ENCODE measurements around the gene BTC.

BTC gene

GRCh38 chr4:74790652-74791051, 3.7 kb downstream of the BTC start:
- no peak for DNase-seq (ENCODE audit: low read depth)
- no peak overlapping the region for H3K4me3 ChIP-seq (ENCODE audit: low read depth, low read length)
- TF ChIP-seq CTCF (IDR thresholded peaks at IDR 0.05; ENCODE audit: insufficient read depth, low read depth, low read length, missing control alignments), result no peak

- no peak overlapping the region for H3K4me3 ChIP-seq (ENCODE audit: low read depth, low read length)
- DNase-seq (ENCODE audit: low read depth), result no peak
- TF ChIP-seq CTCF (IDR thresholded peaks at IDR 0.05; ENCODE audit: insufficient read depth, low read depth, low read length, missing control alignments), result no peak
Observed at GRCh38 chr4:74789518-74789917, 4.8 kb downstream of the BTC start.

DNA sequence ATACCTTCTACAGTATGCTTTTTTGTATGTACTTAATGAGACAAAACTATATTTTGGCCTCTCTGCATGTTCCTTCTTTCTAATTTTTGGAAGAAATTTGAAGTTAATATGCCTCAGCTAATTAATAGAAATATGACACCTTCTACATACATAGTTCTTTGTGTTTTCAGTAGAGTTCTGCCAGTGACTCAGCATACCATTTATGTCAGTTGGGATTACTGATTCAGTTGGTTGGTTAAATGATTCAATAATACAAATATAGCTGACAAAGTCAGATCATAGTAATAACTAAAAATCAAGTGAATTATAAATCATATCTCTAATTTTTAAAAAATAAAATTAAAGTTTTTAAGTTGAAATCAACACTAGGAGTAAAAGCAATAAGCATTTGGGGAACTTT, 16.8 kb downstream of the BTC start:
- H3K4me3 ChIP-seq (ENCODE audit: low read depth, low read length), result no peak overlapping the region
- no peak for TF ChIP-seq CTCF (IDR thresholded peaks at IDR 0.05; ENCODE audit: insufficient read depth, low read depth, low read length, missing control alignments)
- DNase-seq (ENCODE audit: low read depth), result no peak

DNA sequence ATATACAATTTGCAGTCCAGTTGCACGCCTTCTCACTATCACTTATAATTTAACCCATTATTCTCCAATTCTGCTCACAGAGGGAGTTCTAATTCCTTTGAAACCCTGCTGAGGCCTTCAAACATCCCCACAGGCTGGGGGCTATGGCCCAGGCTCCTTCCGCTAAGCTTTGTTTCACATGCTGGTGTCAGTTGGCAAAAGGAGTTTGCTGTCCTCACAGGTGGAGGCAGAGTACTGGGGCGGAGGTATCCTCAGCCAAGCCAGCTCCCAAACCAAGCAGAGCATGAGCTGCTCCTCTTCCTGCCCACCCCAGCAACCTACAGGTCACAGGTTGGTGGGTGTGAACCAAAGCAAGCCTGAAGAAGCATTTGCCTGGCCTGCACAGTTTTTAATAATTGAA, 21.5 kb downstream of the BTC start:
- DNase-seq (ENCODE audit: low read depth), result no peak
- TF ChIP-seq CTCF (IDR thresholded peaks at IDR 0.05; ENCODE audit: insufficient read depth, low read depth, low read length, missing control alignments), result no peak
- H3K4me3 ChIP-seq (ENCODE audit: low read depth, low read length), result no peak overlapping the region

DNA sequence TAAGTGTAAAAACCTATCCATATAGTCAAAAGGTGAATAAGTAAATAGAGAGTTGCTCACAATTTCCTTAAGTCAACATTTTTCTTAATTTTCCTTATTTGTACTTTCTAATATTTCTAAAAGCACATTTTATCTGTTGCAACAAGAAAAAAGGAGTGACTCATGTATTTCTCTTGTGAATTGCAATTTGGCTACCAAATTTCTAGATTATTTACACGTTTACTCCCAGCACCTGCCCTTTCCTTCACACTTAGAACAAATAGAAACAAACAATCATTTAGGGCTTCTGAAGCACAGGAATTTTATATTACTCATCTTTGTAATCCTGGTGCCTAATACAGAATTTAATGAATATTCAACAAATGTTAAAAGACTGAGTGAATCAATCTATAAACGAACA, 22.2 kb downstream of the BTC start:
- DNase-seq (ENCODE audit: low read depth), result no peak
- H3K4me3 ChIP-seq (ENCODE audit: low read depth, low read length), result no peak overlapping the region
- TF ChIP-seq CTCF (IDR thresholded peaks at IDR 0.05; ENCODE audit: insufficient read depth, low read depth, low read length, missing control alignments), result no peak

DNA sequence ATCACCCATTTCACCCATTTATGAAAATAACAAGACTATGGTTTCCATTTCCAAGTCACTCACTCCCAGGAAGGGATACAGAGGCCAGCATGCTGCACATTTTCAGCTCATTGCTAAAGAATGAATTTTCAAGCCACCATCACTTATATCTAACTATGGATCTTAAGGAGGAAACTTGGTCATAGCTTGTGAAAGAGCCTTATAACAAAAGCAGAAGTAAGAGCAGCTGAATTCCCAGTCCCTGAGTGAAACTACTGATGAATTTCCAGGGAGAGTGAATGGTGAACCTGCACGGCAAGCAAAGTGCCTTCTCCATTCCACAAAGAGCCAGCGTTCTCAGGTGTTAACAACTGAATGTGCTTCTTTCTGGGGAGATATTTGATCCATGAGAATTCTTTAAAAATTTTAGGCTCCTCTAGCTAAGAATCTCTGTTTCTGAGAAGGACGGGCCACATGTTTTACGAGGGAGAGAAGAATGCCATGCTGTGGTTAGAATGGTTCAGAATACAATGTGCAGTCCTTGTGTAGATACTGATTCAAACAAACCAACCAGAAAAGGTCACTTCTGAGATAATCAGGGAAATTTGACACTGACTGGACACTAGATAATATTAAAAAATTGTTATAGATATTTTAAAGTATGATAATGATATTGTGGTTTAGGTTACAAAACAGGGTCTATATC, 24.0 kb downstream of the BTC start:
- DNase-seq (ENCODE audit: low read depth), result no peak
- no peak for TF ChIP-seq CTCF (IDR thresholded peaks at IDR 0.05; ENCODE audit: insufficient read depth, low read depth, low read length, missing control alignments)
- H3K4me3 ChIP-seq (ENCODE audit: low read depth, low read length), result no peak overlapping the region
